Brain microvascular endothelial cell (primary cell): Measurements from ENCODE around the gene BCR.

Experiments used
- DNase-seq: peaks from one replicate; pipeline ENCODE4 v3.0.0-alpha.2; 2020
- H3K27ac ChIP-seq: fragments of 250-450 bp; sonication (Bioruptor Pico); 2 replicates; pipeline ENCODE4 v1.5.1; 2020; ENCODE audit warnings: mild to moderate bottlenecking, moderate library complexity
- H3K27me3 ChIP-seq: fragments of 250-450 bp; sonication (Bioruptor Pico); replicated peaks from 2 replicates; pipeline ENCODE4 v1.5.1; 2020; ENCODE audit warnings: mild to moderate bottlenecking
- H3K36me3 ChIP-seq: fragments of 250-450 bp; sonication (Bioruptor Pico); replicated peaks from 2 replicates; pipeline ENCODE4 v1.5.1; 2020; ENCODE audit warnings: mild to moderate bottlenecking
- H3K4me3 ChIP-seq: 2 replicates; pipeline ENCODE4 v1.5.1; 2011; ENCODE audit warnings: low read depth, mild to moderate bottlenecking, control low read depth, low read length, moderate library complexity
- in situ Hi-C: cut with HindIII; loops from 2 replicates; pipeline ENCODE4 v1.10.0; 2017; ENCODE audit warnings: low sequenced_read_pairs, low pct_ligation_motif_present
- TF ChIP-seq, protein P1 (sequence below): IDR thresholded peaks from 2 replicates; pipeline ENCODE4 v1.5.1; 2011; ENCODE audit warnings: low read depth, mild to moderate bottlenecking, moderate library complexity, low read length, control low read depth, inconsistent platforms; ENCODE audit errors: missing control alignments

The BCR gene

DNA sequence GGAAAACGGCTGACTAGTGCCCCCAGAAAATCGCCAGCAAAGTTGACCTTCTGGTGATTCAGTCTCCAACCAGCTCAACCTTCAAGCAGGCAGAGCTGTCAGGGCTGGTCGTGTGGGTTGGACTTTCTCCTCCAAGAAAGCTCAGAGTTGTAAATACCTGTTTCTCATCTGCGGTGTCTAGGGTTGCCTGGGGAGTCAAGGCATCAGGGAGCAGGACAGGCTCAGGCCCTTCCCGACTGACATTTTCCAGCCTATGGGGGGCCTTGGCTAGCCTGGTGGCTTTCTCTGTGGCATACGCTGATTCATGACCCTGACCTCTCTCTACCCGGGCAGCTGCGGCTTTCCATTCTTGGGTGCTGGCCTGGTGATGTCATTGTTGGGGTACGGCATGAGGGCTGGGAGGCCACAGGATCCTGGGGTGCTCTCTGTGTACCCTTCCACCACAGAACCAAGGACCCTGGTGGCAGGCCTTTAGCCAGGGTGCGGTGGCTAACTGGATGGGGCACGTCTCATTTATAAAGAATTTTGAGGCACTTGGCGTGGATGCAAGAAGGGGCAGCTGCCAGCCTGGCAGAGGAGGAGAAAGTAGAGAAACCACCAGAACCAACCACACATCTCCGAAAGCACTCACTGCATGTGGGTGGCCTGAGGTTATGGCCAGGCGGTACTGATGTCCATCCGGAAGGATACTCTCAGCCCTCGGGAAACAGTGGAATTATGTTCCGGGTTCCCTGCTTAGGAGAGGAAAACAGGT is 64.9 kb downstream of the BCR start:
- TF ChIP-seq, protein P1, sequence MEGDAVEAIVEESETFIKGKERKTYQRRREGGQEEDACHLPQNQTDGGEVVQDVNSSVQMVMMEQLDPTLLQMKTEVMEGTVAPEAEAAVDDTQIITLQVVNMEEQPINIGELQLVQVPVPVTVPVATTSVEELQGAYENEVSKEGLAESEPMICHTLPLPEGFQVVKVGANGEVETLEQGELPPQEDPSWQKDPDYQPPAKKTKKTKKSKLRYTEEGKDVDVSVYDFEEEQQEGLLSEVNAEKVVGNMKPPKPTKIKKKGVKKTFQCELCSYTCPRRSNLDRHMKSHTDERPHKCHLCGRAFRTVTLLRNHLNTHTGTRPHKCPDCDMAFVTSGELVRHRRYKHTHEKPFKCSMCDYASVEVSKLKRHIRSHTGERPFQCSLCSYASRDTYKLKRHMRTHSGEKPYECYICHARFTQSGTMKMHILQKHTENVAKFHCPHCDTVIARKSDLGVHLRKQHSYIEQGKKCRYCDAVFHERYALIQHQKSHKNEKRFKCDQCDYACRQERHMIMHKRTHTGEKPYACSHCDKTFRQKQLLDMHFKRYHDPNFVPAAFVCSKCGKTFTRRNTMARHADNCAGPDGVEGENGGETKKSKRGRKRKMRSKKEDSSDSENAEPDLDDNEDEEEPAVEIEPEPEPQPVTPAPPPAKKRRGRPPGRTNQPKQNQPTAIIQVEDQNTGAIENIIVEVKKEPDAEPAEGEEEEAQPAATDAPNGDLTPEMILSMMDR = no peak
- in situ Hi-C loops = no loop called here
- DNase-seq = peak; percentile 31
- peaks cover 3% of the 10 kb centered on the region for H3K27me3 ChIP-seq
- H3K36me3 ChIP-seq = peaks cover 11% of the 10 kb centered on the region
- H3K4me3 ChIP-seq = no peak overlapping the region
- peak overlapping the region; percentile 44 for H3K27ac ChIP-seq

DNA sequence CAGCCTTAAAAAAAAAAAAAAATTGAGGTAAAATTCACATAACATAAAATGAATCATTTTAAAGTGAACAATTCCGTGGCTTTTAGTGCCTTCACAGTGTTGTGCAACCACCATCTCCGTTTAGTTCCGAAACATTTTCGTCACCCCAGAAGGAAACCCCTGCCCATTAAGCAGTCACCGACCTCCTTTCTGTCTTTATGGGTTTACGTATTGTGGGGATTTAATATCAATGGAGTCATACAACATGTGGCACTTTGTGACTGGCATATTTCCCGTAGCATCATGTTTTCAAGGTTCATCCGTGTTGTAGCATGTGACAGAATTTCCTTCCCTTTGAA is 65.5 kb downstream of the BCR start:
- H3K36me3 ChIP-seq = peaks cover 11% of the 10 kb centered on the region
- no peak overlapping the region for H3K27ac ChIP-seq
- no peak for DNase-seq
- no peak overlapping the region for H3K4me3 ChIP-seq
- in situ Hi-C loops = no loop called here
- TF ChIP-seq, protein P1 = no peak
- peaks cover 3% of the 10 kb centered on the region for H3K27me3 ChIP-seq

DNA sequence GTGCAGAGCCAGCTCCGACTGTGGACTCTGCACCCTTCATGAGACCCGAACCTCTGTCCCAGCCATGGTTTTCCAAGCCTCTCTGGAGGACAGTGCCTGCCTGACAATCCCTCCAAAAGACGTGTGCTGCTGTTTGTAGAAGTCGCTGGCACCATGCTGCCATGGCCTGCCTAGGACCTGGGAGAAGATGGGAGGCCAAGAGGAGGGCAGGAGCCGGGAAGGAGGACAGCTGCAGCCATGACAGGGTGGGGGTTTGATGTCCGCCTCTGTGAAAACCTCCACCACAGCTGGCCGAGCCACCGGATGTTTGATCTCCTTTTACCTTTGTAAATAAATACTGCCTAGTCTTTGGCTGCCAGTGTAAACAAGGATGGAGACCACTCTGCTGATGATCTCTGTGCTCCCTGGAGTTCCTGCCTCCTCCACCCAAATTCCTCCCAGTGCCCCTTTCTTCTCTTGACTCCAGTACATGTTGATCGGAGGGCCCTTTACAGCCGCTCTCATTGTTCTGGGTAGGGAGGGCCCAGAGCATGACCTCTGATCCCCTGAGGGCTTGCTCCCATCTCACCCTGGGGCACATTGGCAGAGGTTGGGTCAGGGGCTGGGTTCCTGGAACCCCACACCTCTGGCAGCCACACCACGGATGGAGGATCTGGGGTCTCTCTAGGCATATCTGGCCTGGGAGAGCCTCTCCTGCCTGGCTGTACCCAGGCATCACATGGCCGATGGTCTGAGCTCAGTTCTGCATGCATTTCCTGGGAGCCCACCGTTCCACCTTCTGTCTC is 66.9 kb downstream of the BCR start:
- Histone ChIP-seq H3K36me3 (peaks cover 11% of the 10 kb centered on the region), H3K27ac (peak overlapping the region; percentile 11), H3K4me3 (no peak overlapping the region), H3K27me3 (no peaks in the 10 kb centered on the region)
- in situ Hi-C loops = no loop called here
- no peak for DNase-seq
- TF ChIP-seq, protein P1 = no peak

DNA sequence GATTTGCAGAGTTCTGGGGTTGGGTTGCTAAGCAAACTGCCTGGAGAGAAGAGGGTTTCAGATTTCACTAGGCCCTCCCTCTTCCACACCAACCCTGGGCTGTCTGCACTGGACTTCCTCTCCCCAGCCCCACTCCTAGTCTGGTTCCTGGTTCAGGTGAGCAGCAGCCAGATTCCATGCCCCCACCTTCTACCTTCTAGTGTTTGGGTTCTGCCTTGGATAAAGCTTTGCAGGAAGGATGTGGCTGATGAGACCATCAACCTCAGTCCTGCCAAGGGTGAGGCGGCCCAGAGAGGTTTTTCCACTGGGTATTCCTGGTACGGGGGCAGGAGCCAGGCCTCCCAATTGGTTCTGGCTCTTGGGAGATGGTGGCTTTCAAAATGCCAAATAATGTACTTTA is 68.3 kb downstream of the BCR start:
- Histone ChIP-seq H3K27ac (no peak overlapping the region), H3K27me3 (peaks cover 3% of the 10 kb centered on the region), H3K36me3 (peaks cover 17% of the 10 kb centered on the region), H3K4me3 (no peak overlapping the region)
- in situ Hi-C loops = no loop called here
- peak; percentile 26 for DNase-seq
- TF ChIP-seq, protein P1 = no peak

DNA sequence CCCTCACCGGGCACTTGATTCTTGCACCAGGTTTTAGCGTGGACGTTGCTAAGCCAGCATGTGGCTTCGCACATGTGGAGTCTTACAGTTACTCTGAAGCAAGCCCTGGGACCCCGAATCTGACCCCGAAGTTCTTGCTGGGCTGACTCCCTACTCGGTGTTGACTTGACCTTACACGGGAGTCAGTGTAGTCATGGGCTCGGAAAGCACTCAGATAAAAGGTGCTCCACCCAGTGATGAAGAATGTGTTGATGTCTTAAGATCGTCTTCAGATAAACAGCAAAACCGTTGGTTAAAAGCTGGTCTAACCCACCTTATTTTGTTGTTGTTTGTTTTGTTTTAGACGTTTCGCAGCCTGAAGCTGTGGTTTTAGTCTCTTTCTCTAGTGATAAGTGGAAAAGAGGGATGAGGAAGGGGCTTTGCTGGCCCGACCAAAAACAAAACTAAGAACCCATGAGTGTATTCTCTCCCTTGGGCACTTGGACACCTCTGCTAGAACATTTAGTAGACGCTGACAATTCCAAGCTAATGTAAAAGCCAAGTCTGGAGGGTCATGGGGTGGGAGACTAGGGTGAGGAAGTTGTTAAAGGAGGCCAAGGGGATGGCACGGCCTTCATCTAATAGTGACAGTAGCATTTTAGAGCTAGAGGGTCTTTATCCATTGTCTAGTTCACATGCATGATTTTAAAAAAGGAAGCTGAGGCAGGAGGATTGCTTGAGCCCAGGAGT is 69.9 kb downstream of the BCR start:
- Histone ChIP-seq H3K4me3 (no peak overlapping the region), H3K27ac (no peak overlapping the region), H3K36me3 (peaks cover 27% of the 10 kb centered on the region), H3K27me3 (peaks cover 3% of the 10 kb centered on the region)
- TF ChIP-seq, protein P1 = no peak
- in situ Hi-C loops = no loop called here
- DNase-seq = no peak
